ENCODE measurements around the gene ACER3.

ACER3 gene

GRCh38 chr11:77064648-77065217 is 204.0 kb downstream of the ACER3 start:
- no peak for DNase-seq

- DNase-seq: no peak
These were observed 205.1 kb downstream of the ACER3 start for GRCh38 chr11:77065878-77066228.

GRCh38 chr11:77066229-77067042 is 205.7 kb downstream of the ACER3 start, which contains the start of gene CAPN5:
Gene CAPN5, plus strand, starts transcription at chr11:77066971. Its CDS starts 17,916 bp downstream, at chr11:77084887.
- DNase-seq: peak; percentile 87 to 91

- no peak for DNase-seq
These were observed 207.2 kb downstream of the ACER3 start for GRCh38 chr11:77067861-77068443.

GRCh38 chr11:77068457-77069335 is 208.0 kb downstream of the ACER3 start:
- DNase-seq: no peak

GRCh38 chr11:77069336-77069968 is 208.7 kb downstream of the ACER3 start:
- DNase-seq: no peak

GRCh38 chr11:77069969-77070582 is 209.4 kb downstream of the ACER3 start:
- no peak for DNase-seq

GRCh38 chr11:77071077-77071476 is 210.4 kb downstream of the ACER3 start:
- no peak for DNase-seq

GRCh38 chr11:77071671-77072605 is 211.2 kb downstream of the ACER3 start:
- no peak for DNase-seq

- peak in 1 of 2 donors; percentile 16 for DNase-seq
These were observed 212.2 kb downstream of the ACER3 start for GRCh38 chr11:77072851-77073327.

GRCh38 chr11:77073328-77074001 is 212.7 kb downstream of the ACER3 start:
- no peak for DNase-seq

GRCh38 chr11:77074205-77074604 is 213.5 kb downstream of the ACER3 start:
- DNase-seq: no peak

GRCh38 chr11:77074626-77075221 is 214.0 kb downstream of the ACER3 start:
- no peak for DNase-seq

GRCh38 chr11:77075425-77075905 is 214.7 kb downstream of the ACER3 start:
- no peak for DNase-seq

Data from CD4-positive, alpha-beta T cell treated with Interferon alpha-2 for 1 hour (primary cell).